IMR-90 (cell line): ENCODE data around the gene TEX48. TPM values are rescaled to one million over a fixed set of nuclear protein-coding genes. Genes with fewer than 3 reads are reported as not detected.

Experiments used
- ATAC-seq: fragments of 200-7000 bp; cut with Tn5 transposase; 2 replicates; pipeline ENCODE4 v1.9.1; 2020; ENCODE audit warnings: low read depth, mild to moderate bottlenecking, moderate library complexity
- Bru-seq: library from RNA; stranded (reverse); fragments of 400-500 nt; gene quantifications from one replicate; lab custom pipeline; 2021; lab: Mats Ljungman, UMichigan
- BruChase-seq, 2 experiments: library from RNA; stranded (reverse); fragments of 400-500 nt; gene quantifications; one replicate each; lab custom pipeline; 2021; lab: Mats Ljungman, UMichigan
- BruUV-seq: library from RNA; stranded (reverse); fragments of 400-500 nt; replicated peaks from 2 replicates; lab custom pipeline; 2021; lab: Mats Ljungman, UMichigan
- CTCF ChIA-PET: fragments of 300-600 bp; formaldehyde crosslinking; extraction: SDS; loops from one replicate; lab custom pipeline; 2021; ENCODE audit warnings: antibody characterized with exemption; lab: Yijun Ruan, JAX
- POLR2A ChIA-PET: fragments of 300-600 bp; sonication (Branson Sonifier 250); formaldehyde crosslinking; loops from one replicate; lab custom pipeline; 2022; ENCODE audit warnings: antibody characterized with exemption; ENCODE audit not compliant: unreplicated experiment; lab: Charles Lee
- DNase-seq: peaks from one replicate; pipeline ENCODE4 v3.0.0; 2013
- H2AFZ ChIP-seq: replicated peaks from 2 replicates; pipeline ENCODE3; 2013; ENCODE audit warnings: low read length, mild to moderate bottlenecking; ENCODE audit not compliant: poor library complexity
- H2AK5ac ChIP-seq: 2 replicates; pipeline ENCODE4 v1.6.1; 2013; ENCODE audit warnings: low read depth, low read length, inconsistent platforms
- H2AK9ac ChIP-seq: replicated peaks from 2 replicates; pipeline ENCODE3; 2013; ENCODE audit warnings: mild to moderate bottlenecking, low read depth, low read length, moderate library complexity; ENCODE audit not compliant: poor library complexity
- H2BK120ac ChIP-seq: 2 replicates; pipeline ENCODE4 v1.6.1; 2013; ENCODE audit warnings: low read depth, low read length, inconsistent platforms
- H2BK15ac ChIP-seq: 3 replicates; pipeline ENCODE4 v1.6.1; 2013; ENCODE audit warnings: low read depth, low read length, inconsistent platforms
- H2BK20ac ChIP-seq: 2 replicates; pipeline ENCODE4 v1.6.1; 2013; ENCODE audit warnings: low read depth, mild to moderate bottlenecking, inconsistent platforms, low read length, moderate library complexity
- H2BK5ac ChIP-seq: 2 replicates; pipeline ENCODE4 v1.6.1; 2013; ENCODE audit warnings: mild to moderate bottlenecking, low read depth, low read length, inconsistent platforms; ENCODE audit not compliant: poor library complexity, severe bottlenecking
- H3K14ac ChIP-seq: replicated peaks from 2 replicates; pipeline ENCODE4 v1.6.1; 2013; ENCODE audit warnings: low read depth, low read length, inconsistent platforms
- H3K18ac ChIP-seq: 2 replicates; pipeline ENCODE4 v1.6.1; 2013; ENCODE audit warnings: low read depth, low read length, control low read depth
- H3K23ac ChIP-seq: 2 replicates; pipeline ENCODE4 v1.6.1; 2013; ENCODE audit warnings: low read depth, low read length, inconsistent platforms
- H3K27ac ChIP-seq: 2 replicates; pipeline ENCODE4 v1.5.1; 2013; ENCODE audit warnings: mild to moderate bottlenecking, control low read depth, low read length; ENCODE audit not compliant: insufficient read depth
- H3K27me3 ChIP-seq: 2 replicates; pipeline ENCODE4 v1.6.1; 2013; ENCODE audit warnings: low read length; ENCODE audit not compliant: control insufficient read depth, insufficient read depth
- H3K36me3 ChIP-seq: 2 replicates; pipeline ENCODE4 v1.6.1; 2013; ENCODE audit warnings: low read length, mixed read lengths; ENCODE audit not compliant: control insufficient read depth, insufficient read depth
- H3K4ac ChIP-seq: 2 replicates; pipeline ENCODE4 v1.6.1; 2013; ENCODE audit warnings: low read depth, low read length, inconsistent platforms
- H3K4me1 ChIP-seq: 2 replicates; pipeline ENCODE4 v1.6.1; 2013; ENCODE audit warnings: low read length, mixed read lengths; ENCODE audit not compliant: control insufficient read depth, insufficient read depth
- H3K4me2 ChIP-seq: 2 replicates; pipeline ENCODE4 v1.6.1; 2013; ENCODE audit warnings: low read depth, mild to moderate bottlenecking, control low read depth, low read length, moderate library complexity
- H3K4me3 ChIP-seq: 2 replicates; pipeline ENCODE4 v1.5.1; 2013; ENCODE audit warnings: low read depth, mild to moderate bottlenecking, control low read depth, low read length, moderate library complexity; ENCODE audit not compliant: insufficient read depth
- H3K56ac ChIP-seq: 2 replicates; pipeline ENCODE4 v1.6.1; 2013; ENCODE audit warnings: low read length, inconsistent platforms; ENCODE audit not compliant: insufficient read depth; ENCODE audit errors: extremely low read depth
- H3K79me1 ChIP-seq, 2 experiments: 2 replicates each; pipeline ENCODE4 v1.6.1; 2013; ENCODE audit warnings: low read length in 2 of 2, inconsistent platforms in 1 of 2, low read depth in 1 of 2
- H3K9ac ChIP-seq: 2 replicates; pipeline ENCODE4 v1.6.1; 2013; ENCODE audit warnings: low read depth, low read length, control low read depth
- H3K9me1 ChIP-seq: 2 replicates; pipeline ENCODE4 v1.6.1; 2013; ENCODE audit warnings: low read length, inconsistent platforms; ENCODE audit not compliant: insufficient read depth
- H3K9me3 ChIP-seq: 2 replicates; pipeline ENCODE4 v1.6.1; 2013; ENCODE audit warnings: low read length; ENCODE audit not compliant: control insufficient read depth, insufficient read depth
- H4K20me1 ChIP-seq: 2 replicates; pipeline ENCODE4 v1.6.1; 2013; ENCODE audit warnings: low read length, inconsistent platforms; ENCODE audit not compliant: insufficient read depth
- H4K5ac ChIP-seq: 2 replicates; pipeline ENCODE4 v1.6.1; 2013; ENCODE audit warnings: mild to moderate bottlenecking, low read depth, low read length, control low read depth
- H4K8ac ChIP-seq, 2 experiments: 2 replicates each; pipeline ENCODE4 v1.6.1; 2013; ENCODE audit warnings: low read depth in 2 of 2, low read length in 2 of 2, control low read depth in 1 of 2, inconsistent platforms in 1 of 2
- H4K91ac ChIP-seq: 2 replicates; pipeline ENCODE4 v1.6.1; 2013; ENCODE audit warnings: low read depth, low read length, inconsistent platforms; ENCODE audit not compliant: insufficient read depth
- FOS ChIP-seq: fragments of 150-350 bp; IDR thresholded peaks from 2 replicates; pipeline ENCODE4 v1.6.1; 2016; ENCODE audit warnings: low read depth, low read length
- MAFK ChIP-seq: IDR thresholded peaks from 2 replicates; pipeline ENCODE4 v1.6.1; 2012; ENCODE audit warnings: low read depth, low read length, improper control_type of control experiment
- MXI1 ChIP-seq: IDR thresholded peaks from 2 replicates; pipeline ENCODE4 v1.6.1; 2012; ENCODE audit warnings: low read depth, mild to moderate bottlenecking, low read length, moderate library complexity, borderline replicate concordance
- RAD21 ChIP-seq: IDR thresholded peaks from 2 replicates; pipeline ENCODE4 v1.6.1; 2012; ENCODE audit warnings: low read length, improper control_type of control experiment
- RFX5 ChIP-seq: IDR thresholded peaks from 2 replicates; pipeline ENCODE4 v1.8.0; 2012; ENCODE audit warnings: low read depth, mild to moderate bottlenecking, low read length, moderate library complexity
- SMC3 ChIP-seq: fragments of 150-350 bp; IDR thresholded peaks from 2 replicates; pipeline ENCODE4 v1.6.1; 2016; ENCODE audit warnings: low read depth, mild to moderate bottlenecking, antibody characterized with exemption, low read length, moderate library complexity
- WGBS, 2 experiments: methylation state at CpG; one replicate each; pipeline versions ENCODE4 v1.1.5 to v1.1.7; 2013; ENCODE audit warnings: missing lambda C conversion rate in 2 of 2; ENCODE audit not compliant: insufficient read length in 1 of 2; ENCODE audit errors: extremely low coverage in 2 of 2; 5-methylcytosine and 5-hydroxymethylcytosine counted together
- dilution Hi-C: fragments of 300-500 bp; cut with HindIII; formaldehyde crosslinking; loops from one replicate; pipeline ENCODE4 v1.14.3; 2018; ENCODE audit warnings: low sequenced_read_pairs; ENCODE audit not compliant: unreplicated experiment
- in situ Hi-C: fragments of 300-500 bp; cut with MboI; formaldehyde crosslinking; loops from 3 replicates; pipeline ENCODE4 v1.14.3; 2019; ENCODE audit warnings: low sequenced_read_pairs, inconsistent platforms, mixed read lengths
- intact Hi-C: fragments of 100-400 bp; cut with micrococcal nuclease; formaldehyde crosslinking; loops from 2 replicates; pipeline ENCODE4 v1.10.0; 2022
- long read RNA-seq: library from polyadenylated mRNA; unstranded; transcript quantifications from one replicate; pipeline ENCODE4 v2.0.0, GENCODE V29; 2021; ENCODE audit not compliant: unreplicated experiment
- polyA plus RNA-seq, 3 experiments: library from polyadenylated mRNA; depleted of rRNA; stranded (reverse); fragments of >200 nt; gene quantifications; 2 replicates each; pipeline ENCODE4 v1.2.3, GENCODE V29; 2012; ENCODE audit warnings: low replicate concordance in 1 of 3
- total RNA-seq: library from RNA; depleted of rRNA; stranded (reverse); fragments of >200 nt; gene quantifications from 2 replicates; pipeline ENCODE4 v1.2.3, GENCODE V29; 2012; rRNA removed
- TF ChIP-seq, protein P1 (sequence below): conservative IDR thresholded peaks from 2 replicates; pipeline ENCODE4 v1.5.1; 2012; ENCODE audit warnings: mild to moderate bottlenecking, low read depth, low read length, improper control_type of control experiment

TEX48 gene, protein sequence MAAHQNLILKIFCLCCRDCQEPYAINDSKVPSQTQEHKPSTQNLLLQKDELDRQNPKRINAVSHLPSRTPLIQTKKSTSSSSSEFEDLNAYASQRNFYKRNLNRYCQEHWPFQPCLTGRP
- total RNA-seq, result not detected in 2 replicates
- not detected in 2 replicates for polyA plus RNA-seq (2012; rRNA removed)
- not detected in 2 replicates for polyA plus RNA-seq (2012; cell fraction: cytosol; rRNA removed)
- not detected in 2 replicates for polyA plus RNA-seq (2012; cell fraction: nucleus; rRNA removed; ENCODE audit: low replicate concordance)
- Bru-seq, nascent RNA, result not detected
- BruChase-seq, experiment 1, labeled RNA remaining after a 6-hour chase, result percentile 8 among the genes with signal in this experiment
- not detected for BruChase-seq, experiment 2, labeled RNA remaining after a 2-hour chase
- long read RNA-seq, result 0 reads

DNA sequence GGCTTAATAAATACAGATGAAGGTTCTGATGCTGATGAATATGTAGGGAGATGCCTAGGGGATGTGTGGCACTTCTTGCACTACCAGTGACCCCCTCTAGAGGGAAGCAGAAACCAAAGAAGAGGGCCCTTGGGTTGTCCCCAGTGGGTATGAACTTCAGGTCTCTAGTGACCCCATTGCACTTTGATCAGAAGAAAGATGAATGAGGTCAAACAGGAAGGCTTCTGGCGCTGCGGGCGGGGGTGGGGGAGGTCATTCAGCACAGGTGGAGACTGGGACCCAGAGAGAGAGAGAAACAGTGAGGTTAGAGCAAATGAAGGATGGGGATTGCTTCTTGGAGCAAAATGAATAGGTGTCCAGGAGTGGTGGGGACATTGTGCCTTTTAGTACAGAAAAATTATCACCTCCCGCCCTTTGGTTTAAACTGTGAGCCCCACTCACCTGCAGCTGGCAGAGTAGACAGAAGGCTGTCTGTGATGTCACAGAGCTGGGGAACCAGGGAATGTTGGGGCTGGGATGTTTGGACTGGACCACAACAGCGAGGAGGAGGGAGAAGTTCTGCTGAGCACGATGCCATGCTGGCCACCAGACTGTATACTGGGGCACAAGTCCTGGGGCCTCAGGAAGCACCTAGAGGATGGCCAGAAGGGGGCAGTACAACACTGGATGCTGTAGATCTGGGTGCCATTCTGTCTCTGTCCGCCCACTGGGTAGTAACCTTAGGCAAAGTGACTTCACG, at the start of gene TEX48:
TEX48 (minus strand) TSS at position 599 of the 739 bp plus-strand sequence. CDS start 10,469 bp downstream, outside the sequence.
- no peak within 1 kb of the TSS for H4K91ac ChIP-seq
- ChIA-PET CTCF (interaction anchor here (0.9 to 3.3 kb wide), 15 partner anchors 9 to 341 kb away, joined by 3 to 25 read pairs (median 6); no protein-coding TSS in a partner anchor), POLR2A (no interaction called here)
- no peak within 1 kb of the TSS for H3K4me3 ChIP-seq
- H2BK5ac ChIP-seq, result no peak within 1 kb of the TSS
- H2BK15ac ChIP-seq, result peak within 1 kb of the TSS; percentile 49; the same call in 1 of the 3 replicates
- no peak within 1 kb of the TSS for H3K14ac ChIP-seq
- H4K8ac ChIP-seq, result no peak within 1 kb of the TSS
- intact Hi-C loops (loop anchor here (1.0 to 5.0 kb wide), 4 partner anchors 58 to 841 kb away; no protein-coding TSS in a partner anchor), dilution Hi-C loops (no loop called here), in situ Hi-C loops (no loop called here)
- peak within 1 kb of the TSS; percentile 71 for H2AK9ac ChIP-seq
- H3K79me1 ChIP-seq, result no peaks in the 10 kb centered on the region
- no peak within 1 kb of the TSS for H3K23ac ChIP-seq
- no peak within 1 kb of the TSS for H3K56ac ChIP-seq
- H3K4me2 ChIP-seq, result no peak within 1 kb of the TSS
- H3K18ac ChIP-seq, result no peak within 1 kb of the TSS
- peak within 1 kb of the TSS; percentile 55 for H2BK20ac ChIP-seq
- peak within 1 kb of the TSS; percentile 78 for H2BK120ac ChIP-seq
- H3K27me3 ChIP-seq, result no peaks in the 10 kb centered on the region
- H3K4me1 ChIP-seq, result peaks cover 9% of the 10 kb centered on the region
- peak; percentile 58 for ATAC-seq
- H3K9ac ChIP-seq, result no peak within 1 kb of the TSS
- peaks cover 10% of the 10 kb centered on the region for H3K9me1 ChIP-seq
- H2AK5ac ChIP-seq, result peak within 1 kb of the TSS; percentile 85; the same call in 1 of the 2 replicates
- no peaks in the 10 kb centered on the region for H3K36me3 ChIP-seq
- H3K27ac ChIP-seq, result no peak within 1 kb of the TSS
- no TSS peak for BruUV-seq
- peak within 1 kb of the TSS; percentile 60 for H3K4ac ChIP-seq
- no peak for TF ChIP-seq MXI1
- no peak for TF ChIP-seq MAFK
- no peak for TF ChIP-seq FOS
- peak; percentile 75 for TF ChIP-seq RAD21
- TF ChIP-seq RFX5, result no peak
- TF ChIP-seq, protein P1, sequence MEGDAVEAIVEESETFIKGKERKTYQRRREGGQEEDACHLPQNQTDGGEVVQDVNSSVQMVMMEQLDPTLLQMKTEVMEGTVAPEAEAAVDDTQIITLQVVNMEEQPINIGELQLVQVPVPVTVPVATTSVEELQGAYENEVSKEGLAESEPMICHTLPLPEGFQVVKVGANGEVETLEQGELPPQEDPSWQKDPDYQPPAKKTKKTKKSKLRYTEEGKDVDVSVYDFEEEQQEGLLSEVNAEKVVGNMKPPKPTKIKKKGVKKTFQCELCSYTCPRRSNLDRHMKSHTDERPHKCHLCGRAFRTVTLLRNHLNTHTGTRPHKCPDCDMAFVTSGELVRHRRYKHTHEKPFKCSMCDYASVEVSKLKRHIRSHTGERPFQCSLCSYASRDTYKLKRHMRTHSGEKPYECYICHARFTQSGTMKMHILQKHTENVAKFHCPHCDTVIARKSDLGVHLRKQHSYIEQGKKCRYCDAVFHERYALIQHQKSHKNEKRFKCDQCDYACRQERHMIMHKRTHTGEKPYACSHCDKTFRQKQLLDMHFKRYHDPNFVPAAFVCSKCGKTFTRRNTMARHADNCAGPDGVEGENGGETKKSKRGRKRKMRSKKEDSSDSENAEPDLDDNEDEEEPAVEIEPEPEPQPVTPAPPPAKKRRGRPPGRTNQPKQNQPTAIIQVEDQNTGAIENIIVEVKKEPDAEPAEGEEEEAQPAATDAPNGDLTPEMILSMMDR, result peak; percentile 70
- peak; percentile 60 for TF ChIP-seq SMC3
- WGBS, 2 experiments, result 86% methylated on average over 1 of the region's 8 CpGs; no CpG with 5 or more reads in 1 of the 2 experiments
- peak; percentile 74 for DNase-seq
- no peaks in the 10 kb centered on the region for H3K9me3 ChIP-seq
- H2AFZ ChIP-seq, result peak within 1 kb of the TSS; percentile 69
- H4K5ac ChIP-seq, result no peak within 1 kb of the TSS
- no peaks in the 10 kb centered on the region for H4K20me1 ChIP-seq
